Keratinocyte (primary cell): ENCODE data around the gene TMEM234.

Source experiments
- EZH2 ChIP-seq: IDR thresholded peaks from one replicate; pipeline ENCODE4 v1.6.1; 2012; ENCODE audit warnings: inconsistent platforms, mild to moderate bottlenecking, low read length, moderate library complexity
- TF ChIP-seq, protein P1 (sequence below), 3 experiments: IDR thresholded peaks in 1 of 3; conservative IDR thresholded peaks in 1 of 3; optimal IDR thresholded peaks in 1 of 3; 2 replicates in 2 of 3; 3 replicates in 1 of 3; pipeline versions ENCODE3 to v1.5.1; 2011; ENCODE audit warnings: low read length in 3 of 3, mild to moderate bottlenecking in 3 of 3, moderate library complexity in 2 of 3, control low read depth in 1 of 3, inconsistent platforms in 1 of 3; ENCODE audit not compliant: insufficient read depth in 2 of 3; ENCODE audit errors: extremely low read depth in 1 of 3

DNA sequence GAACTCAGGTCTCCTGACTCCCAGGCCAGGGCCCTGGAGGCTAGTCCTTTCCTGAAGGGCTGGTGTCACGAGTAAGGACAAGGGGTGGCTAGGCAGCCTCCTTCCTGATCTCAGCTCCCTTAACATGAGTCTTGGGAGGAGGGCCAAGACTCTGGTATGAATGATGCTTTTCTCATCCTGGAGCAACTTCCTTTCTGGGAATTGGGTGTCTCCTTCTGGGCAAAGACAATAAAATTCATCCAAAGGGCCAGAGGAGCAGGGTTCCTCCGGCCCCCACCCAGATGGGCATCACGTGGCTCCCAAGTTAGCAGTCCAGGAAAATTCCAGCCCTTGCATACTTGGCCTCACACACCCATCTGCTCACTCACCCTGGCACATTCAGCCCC is 24.7 kb upstream of the TMEM234 start, which contains the start of gene FAM167B:
- TF ChIP-seq, protein P1, sequence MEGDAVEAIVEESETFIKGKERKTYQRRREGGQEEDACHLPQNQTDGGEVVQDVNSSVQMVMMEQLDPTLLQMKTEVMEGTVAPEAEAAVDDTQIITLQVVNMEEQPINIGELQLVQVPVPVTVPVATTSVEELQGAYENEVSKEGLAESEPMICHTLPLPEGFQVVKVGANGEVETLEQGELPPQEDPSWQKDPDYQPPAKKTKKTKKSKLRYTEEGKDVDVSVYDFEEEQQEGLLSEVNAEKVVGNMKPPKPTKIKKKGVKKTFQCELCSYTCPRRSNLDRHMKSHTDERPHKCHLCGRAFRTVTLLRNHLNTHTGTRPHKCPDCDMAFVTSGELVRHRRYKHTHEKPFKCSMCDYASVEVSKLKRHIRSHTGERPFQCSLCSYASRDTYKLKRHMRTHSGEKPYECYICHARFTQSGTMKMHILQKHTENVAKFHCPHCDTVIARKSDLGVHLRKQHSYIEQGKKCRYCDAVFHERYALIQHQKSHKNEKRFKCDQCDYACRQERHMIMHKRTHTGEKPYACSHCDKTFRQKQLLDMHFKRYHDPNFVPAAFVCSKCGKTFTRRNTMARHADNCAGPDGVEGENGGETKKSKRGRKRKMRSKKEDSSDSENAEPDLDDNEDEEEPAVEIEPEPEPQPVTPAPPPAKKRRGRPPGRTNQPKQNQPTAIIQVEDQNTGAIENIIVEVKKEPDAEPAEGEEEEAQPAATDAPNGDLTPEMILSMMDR (optimal IDR thresholded peaks at IDR 0.05 in 1 of 3, IDR thresholded peaks at IDR 0.05 in 1 of 3, conservative IDR thresholded peaks at IDR 0.05 in 1 of 3; ENCODE audit: extremely low read depth in 1 of 3, insufficient read depth in 2 of 3, low read length in 3 of 3), result no peak
- TF ChIP-seq EZH2, result no peak
